Epidermal melanocyte (primary cell): ENCODE measurements around the gene SCN11A.
"Not testable (repeated sequence)": the region's sequence is repeated elsewhere in the genome, so short reads cannot be mapped to it uniquely, and the experiment has no call there.

Experiments used
- DNase-seq: peaks from one replicate; pipeline ENCODE4 v3.0.0; 2011; ENCODE audit warnings: low spot score; ENCODE audit not compliant: insufficient read length

The SCN11A gene

GRCh38 chr3:39067286-39067685 lies 15.5 kb upstream of the SCN11A start:
- DNase-seq = no peak

- DNase-seq = no peak
Observed at GRCh38 chr3:39065197-39065596, 13.5 kb upstream of the SCN11A start.

- no peak for DNase-seq
Observed at GRCh38 chr3:39064646-39065045, 12.9 kb upstream of the SCN11A start.

- no peak for DNase-seq
Observed at GRCh38 chr3:39063143-39063542, 11.4 kb upstream of the SCN11A start.

- DNase-seq = no peak
Observed at GRCh38 chr3:39062180-39062579, 10.4 kb upstream of the SCN11A start.

GRCh38 chr3:39061228-39061627 lies 9.5 kb upstream of the SCN11A start:
- DNase-seq = not testable (repeated sequence)

- no peak for DNase-seq
Observed at GRCh38 chr3:39056151-39056550, 4.4 kb upstream of the SCN11A start.

- DNase-seq = no peak
Observed at GRCh38 chr3:39053696-39054095, 2.0 kb upstream of the SCN11A start.

- DNase-seq = no peak
Observed at GRCh38 chr3:39052583-39052982, 839 bp upstream of the SCN11A start.

- no peak for DNase-seq
Observed at GRCh38 chr3:39050029-39050428, 1.7 kb downstream of the SCN11A start.

GRCh38 chr3:39038165-39038564 lies 13.6 kb downstream of the SCN11A start:
- no peak for DNase-seq

GRCh38 chr3:39029556-39029955 lies 22.2 kb downstream of the SCN11A start:
- DNase-seq = no peak

GRCh38 chr3:39028546-39028945 lies 23.2 kb downstream of the SCN11A start:
- no peak for DNase-seq

- DNase-seq = no peak
Observed at GRCh38 chr3:39025222-39025970, 26.3 kb downstream of the SCN11A start.

- DNase-seq = no peak
Observed at GRCh38 chr3:39024497-39024896, 27.2 kb downstream of the SCN11A start.

GRCh38 chr3:39022286-39022630 lies 29.5 kb downstream of the SCN11A start:
- DNase-seq = no peak

- DNase-seq = no peak
Observed at GRCh38 chr3:39021465-39022285, 30.1 kb downstream of the SCN11A start.

- no peak for DNase-seq
Observed at GRCh38 chr3:39021029-39021428, 30.7 kb downstream of the SCN11A start.

GRCh38 chr3:39019299-39019698 lies 32.4 kb downstream of the SCN11A start:
- DNase-seq = no peak

GRCh38 chr3:39015418-39015817 lies 36.3 kb downstream of the SCN11A start:
- DNase-seq = no peak

- no peak for DNase-seq
Observed at GRCh38 chr3:39013921-39014509, 37.7 kb downstream of the SCN11A start.

- no peak for DNase-seq
Observed at GRCh38 chr3:39013289-39013688, 38.5 kb downstream of the SCN11A start.
